Breast epithelium (tissue), 3 donors: ENCODE data around the gene RSU1.

Experiments used
- CTCF ChIP-seq, 3 donors: fragments of 450-650 bp; IDR thresholded peaks; one replicate each; pipeline ENCODE4 v1.5.1; 2016 to 2017; ENCODE audit warnings: antibody characterized with exemption in 3 of 3, mild to moderate bottlenecking in 3 of 3, moderate library complexity in 3 of 3
- POLR2A ChIP-seq: fragments of 450-650 bp; IDR thresholded peaks from one replicate; pipeline ENCODE4 v1.6.1; 2016; ENCODE audit warnings: antibody characterized with exemption, mild to moderate bottlenecking, moderate library complexity
- POLR2AphosphoS5 ChIP-seq, 3 donors: sonication (generic); formaldehyde crosslinking; IDR thresholded peaks; one replicate each; pipeline ENCODE4 v1.6.1; 2017; ENCODE audit warnings: antibody characterized with exemption in 3 of 3

- TF ChIP-seq CTCF (IDR thresholded peaks at IDR 0.05) (no peak), POLR2A (no peak), POLR2AphosphoS5 (IDR thresholded peaks at IDR 0.05) (no peak)
Measured at GRCh38 chr10:16586358-16587138, 230.7 kb downstream of the RSU1 start.
